ENCODE measurements around the gene ARPC1A. TPM values are rescaled to one million over a fixed set of nuclear protein-coding genes. Genes with fewer than 3 reads are reported as not detected.
"Not testable (repeated sequence)": the region's sequence is repeated elsewhere in the genome, so short reads cannot be mapped to it uniquely, and the experiment has no call there.

ARPC1A gene
- total RNA-seq, 1 donor from 2014 or later = 51.6 TPM

GRCh38 chr7:99339595-99339994, 13.9 kb downstream of the ARPC1A start:
- Mint-ChIP-seq H3K27me3 (no peaks in the 10 kb centered on the region), H3K36me3 (ENCODE audit: low read depth) (peaks cover 76% of the 10 kb centered on the region), H3K27ac (no peak overlapping the region), H3K4me1 (no peaks in the 10 kb centered on the region), H3K4me3 (no peak overlapping the region), H3K9me3 (no peaks in the 10 kb centered on the region)
- DNase-seq = no peak
- TF ChIP-seq, protein P1, sequence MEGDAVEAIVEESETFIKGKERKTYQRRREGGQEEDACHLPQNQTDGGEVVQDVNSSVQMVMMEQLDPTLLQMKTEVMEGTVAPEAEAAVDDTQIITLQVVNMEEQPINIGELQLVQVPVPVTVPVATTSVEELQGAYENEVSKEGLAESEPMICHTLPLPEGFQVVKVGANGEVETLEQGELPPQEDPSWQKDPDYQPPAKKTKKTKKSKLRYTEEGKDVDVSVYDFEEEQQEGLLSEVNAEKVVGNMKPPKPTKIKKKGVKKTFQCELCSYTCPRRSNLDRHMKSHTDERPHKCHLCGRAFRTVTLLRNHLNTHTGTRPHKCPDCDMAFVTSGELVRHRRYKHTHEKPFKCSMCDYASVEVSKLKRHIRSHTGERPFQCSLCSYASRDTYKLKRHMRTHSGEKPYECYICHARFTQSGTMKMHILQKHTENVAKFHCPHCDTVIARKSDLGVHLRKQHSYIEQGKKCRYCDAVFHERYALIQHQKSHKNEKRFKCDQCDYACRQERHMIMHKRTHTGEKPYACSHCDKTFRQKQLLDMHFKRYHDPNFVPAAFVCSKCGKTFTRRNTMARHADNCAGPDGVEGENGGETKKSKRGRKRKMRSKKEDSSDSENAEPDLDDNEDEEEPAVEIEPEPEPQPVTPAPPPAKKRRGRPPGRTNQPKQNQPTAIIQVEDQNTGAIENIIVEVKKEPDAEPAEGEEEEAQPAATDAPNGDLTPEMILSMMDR (IDR thresholded peaks at IDR 0.05) = no peak
- ChIA-PET POLR2A (no interaction called here), CTCF (no interaction called here)
- no peak for ATAC-seq (ENCODE audit: low read depth)
- intact Hi-C loops (cut with micrococcal nuclease) = no loop called here

DNA sequence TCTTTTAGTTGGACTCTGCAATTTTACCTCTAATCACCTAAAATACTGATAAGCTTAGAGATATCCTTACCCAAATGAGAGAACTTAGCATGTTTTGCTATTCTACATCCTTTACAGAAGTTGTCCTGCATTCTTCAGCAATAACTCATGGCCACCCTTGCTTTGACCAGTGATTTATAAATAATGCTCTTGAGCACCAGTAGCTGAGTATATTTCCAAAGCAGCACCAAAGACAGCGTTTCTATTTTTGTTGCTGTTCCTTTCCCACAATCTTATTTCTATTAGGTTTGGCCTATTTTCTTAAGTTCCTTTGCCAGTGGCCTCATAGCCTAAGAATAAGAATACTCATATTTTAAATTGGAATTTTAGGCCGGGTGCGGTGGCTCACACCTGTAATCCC, 15.0 kb downstream of the ARPC1A start:
- H3K4me1 Mint-ChIP-seq = no peaks in the 10 kb centered on the region
- ATAC-seq (ENCODE audit: low read depth) = no peak
- TF ChIP-seq, protein P1 (IDR thresholded peaks at IDR 0.05) = no peak
- H3K4me3 Mint-ChIP-seq = no peak overlapping the region
- POLR2A ChIA-PET = no interaction called here
- H3K36me3 Mint-ChIP-seq (ENCODE audit: low read depth) = peaks cover 75% of the 10 kb centered on the region
- H3K27ac Mint-ChIP-seq = no peak overlapping the region
- H3K27me3 Mint-ChIP-seq = no peaks in the 10 kb centered on the region
- DNase-seq = no peak
- intact Hi-C loops (cut with micrococcal nuclease) = no loop called here
- no peaks in the 10 kb centered on the region for H3K9me3 Mint-ChIP-seq
- CTCF ChIA-PET = no interaction called here

DNA sequence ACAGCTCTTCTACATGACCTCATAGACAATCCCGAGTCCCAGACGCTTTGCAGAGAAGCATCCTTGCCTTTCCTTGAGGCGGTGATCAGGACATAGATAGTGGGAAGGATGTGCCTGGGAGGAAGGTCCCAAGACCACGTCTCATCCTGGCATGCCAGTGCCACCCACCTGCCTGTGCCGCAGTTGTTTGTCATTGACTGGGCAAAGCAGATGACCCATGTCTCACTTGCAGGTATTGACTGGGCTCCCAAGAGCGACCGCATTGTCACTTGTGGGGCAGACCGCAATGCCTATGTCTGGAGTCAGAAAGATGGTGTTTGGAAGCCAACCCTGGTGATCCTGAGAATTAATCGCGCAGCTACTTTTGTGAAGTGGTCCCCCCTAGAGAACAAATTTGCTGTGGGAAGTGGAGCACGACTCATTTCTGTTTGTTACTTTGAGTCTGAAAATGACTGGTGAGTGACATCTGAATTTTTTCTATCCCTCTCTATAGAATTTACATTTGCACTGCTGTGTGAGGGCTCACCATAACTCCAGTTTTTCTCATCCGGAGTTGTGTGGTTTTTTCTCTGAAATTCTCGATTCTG, 18.5 kb downstream of the ARPC1A start:
- Mint-ChIP-seq H3K36me3 (ENCODE audit: low read depth) (peaks cover 77% of the 10 kb centered on the region), H3K9me3 (no peaks in the 10 kb centered on the region), H3K27ac (no peak overlapping the region), H3K27me3 (no peaks in the 10 kb centered on the region), H3K4me3 (no peak overlapping the region), H3K4me1 (no peaks in the 10 kb centered on the region)
- TF ChIP-seq, protein P1 (IDR thresholded peaks at IDR 0.05) = no peak
- DNase-seq (no peak), ATAC-seq (ENCODE audit: low read depth) (no peak)
- ChIA-PET CTCF (no interaction called here), POLR2A (no interaction called here)
- intact Hi-C loops (cut with micrococcal nuclease) = no loop called here

- CTCF ChIA-PET; ATAC-seq (ENCODE audit: low read depth); H3K27me3 Mint-ChIP-seq; H3K4me1 Mint-ChIP-seq; POLR2A ChIA-PET; H3K27ac Mint-ChIP-seq; DNase-seq; intact Hi-C loops (cut with micrococcal nuclease); H3K4me3 Mint-ChIP-seq; H3K9me3 Mint-ChIP-seq: not testable (repeated sequence)
- H3K36me3 Mint-ChIP-seq (ENCODE audit: low read depth) = peaks cover 66% of the 10 kb centered on the region
These were observed 24.9 kb downstream of the ARPC1A start for GRCh38 chr7:99350641-99351040.

GRCh38 chr7:99352247-99352646, 26.5 kb downstream of the ARPC1A start:
- no peak overlapping the region for H3K4me3 Mint-ChIP-seq
- H3K4me1 Mint-ChIP-seq = no peaks in the 10 kb centered on the region
- H3K36me3 Mint-ChIP-seq (ENCODE audit: low read depth) = peaks cover 66% of the 10 kb centered on the region
- no peak overlapping the region for H3K27ac Mint-ChIP-seq
- TF ChIP-seq, protein P1 (IDR thresholded peaks at IDR 0.05) = no peak
- ATAC-seq (ENCODE audit: low read depth) = no peak
- no peak for DNase-seq
- H3K9me3 Mint-ChIP-seq = no peaks in the 10 kb centered on the region
- POLR2A ChIA-PET = interaction anchor here (0.6 kb wide), 1 partner anchor 532 kb away, joined by 3 read pairs; no protein-coding TSS in a partner anchor
- CTCF ChIA-PET = no interaction called here
- no peaks in the 10 kb centered on the region for H3K27me3 Mint-ChIP-seq
- intact Hi-C loops (cut with micrococcal nuclease) = no loop called here

DNA sequence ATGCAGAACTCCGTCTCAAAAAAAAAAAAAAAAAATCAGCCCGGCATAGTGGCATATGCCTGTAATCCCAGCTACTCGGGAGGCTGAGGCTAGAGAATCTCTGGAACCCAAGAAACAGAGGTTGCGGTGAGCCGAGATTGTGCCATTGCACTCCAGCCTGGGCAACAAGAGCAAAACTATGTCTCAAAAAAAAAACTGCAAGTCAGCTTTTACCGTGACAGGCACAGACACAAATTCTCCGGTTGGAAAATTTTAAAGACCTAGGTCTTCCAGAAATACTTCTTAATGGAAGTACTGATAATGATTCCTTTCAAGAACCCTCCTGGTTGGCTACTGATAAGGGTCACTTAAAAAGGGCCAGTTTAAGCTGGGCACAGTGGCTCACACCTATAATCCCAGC, 29.4 kb downstream of the ARPC1A start:
- ChIA-PET CTCF (no interaction called here), POLR2A (no interaction called here)
- no peak overlapping the region for H3K27ac Mint-ChIP-seq
- no peaks in the 10 kb centered on the region for H3K9me3 Mint-ChIP-seq
- H3K36me3 Mint-ChIP-seq (ENCODE audit: low read depth) = peaks cover 75% of the 10 kb centered on the region
- no peak for DNase-seq
- TF ChIP-seq, protein P1 (IDR thresholded peaks at IDR 0.05) = no peak
- H3K27me3 Mint-ChIP-seq = no peaks in the 10 kb centered on the region
- intact Hi-C loops (cut with micrococcal nuclease) = no loop called here
- ATAC-seq (ENCODE audit: low read depth) = no peak
- H3K4me3 Mint-ChIP-seq = no peak overlapping the region
- H3K4me1 Mint-ChIP-seq = no peaks in the 10 kb centered on the region

All from activated B cell treated with CpG ODN at 0.5 μM for 24 hours (primary cell).